NOMO-1 (cell line): ENCODE results near the gene RGS4.
"Not testable (repeated sequence)": the region's sequence is repeated elsewhere in the genome, so short reads cannot be mapped to it uniquely, and the experiment has no call there.

Experiments used
- DNase-seq, 2 experiments: peaks; one replicate each; lab custom pipeline; 2025; ENCODE audit not compliant: unreplicated experiment in 2 of 2; lab: John Stamatoyannopoulos, UW

The RGS4 gene

GRCh38 chr1:163066686-163067085 is 2.5 kb upstream of the RGS4 start:
- DNase-seq: no peak

- DNase-seq: peak in 1 of 2 experiments; percentile 25
Observed at GRCh38 chr1:163068716-163069115, 445 bp upstream of the RGS4 start.

- DNase-seq: no peak
Observed at GRCh38 chr1:163069655-163070277, 605 bp downstream of the RGS4 start.

GRCh38 chr1:163071405-163072255 is 2.5 kb downstream of the RGS4 start:
- DNase-seq: peak; percentile 15 to 45

GRCh38 chr1:163072658-163073057 is 3.5 kb downstream of the RGS4 start:
- DNase-seq: no peak

- DNase-seq: no peak
Observed at GRCh38 chr1:163074004-163074403, 4.8 kb downstream of the RGS4 start.

GRCh38 chr1:163074716-163075284 is 5.6 kb downstream of the RGS4 start:
- no peak for DNase-seq

GRCh38 chr1:163076044-163076443 is 6.9 kb downstream of the RGS4 start:
- DNase-seq: no peak

GRCh38 chr1:163076446-163076845 is 7.3 kb downstream of the RGS4 start:
- no peak for DNase-seq

GRCh38 chr1:163076981-163077761 is 8.0 kb downstream of the RGS4 start:
- DNase-seq: no peak

- no peak for DNase-seq
Observed at GRCh38 chr1:163082971-163083370, 13.8 kb downstream of the RGS4 start.

- DNase-seq: no peak
Observed at GRCh38 chr1:163083690-163084089, 14.5 kb downstream of the RGS4 start.

- no peak for DNase-seq
Observed at GRCh38 chr1:163084330-163084729, 15.2 kb downstream of the RGS4 start.

- DNase-seq: no peak
Observed at GRCh38 chr1:163085041-163085903, 16.1 kb downstream of the RGS4 start.

- DNase-seq: no peak
Observed at GRCh38 chr1:163085904-163086268, 16.7 kb downstream of the RGS4 start.

GRCh38 chr1:163089117-163089516 is 20.0 kb downstream of the RGS4 start:
- not testable (repeated sequence) for DNase-seq

- DNase-seq: no peak
Observed at GRCh38 chr1:163090321-163090945, 21.3 kb downstream of the RGS4 start.

- no peak for DNase-seq
Observed at GRCh38 chr1:163093169-163093568, 24.0 kb downstream of the RGS4 start.

- DNase-seq: no peak
Observed at GRCh38 chr1:163093579-163093978, 24.4 kb downstream of the RGS4 start.

GRCh38 chr1:163094182-163094581 is 25.0 kb downstream of the RGS4 start:
- DNase-seq: no peak
